ENCODE results near the gene RAP1GAP2.
"Not testable (repeated sequence)": the region's sequence is repeated elsewhere in the genome, so short reads cannot be mapped to it uniquely, and the experiment has no call there.

The RAP1GAP2 gene

GRCh38 chr17:2974347-2974746 lies 178.1 kb downstream of the RAP1GAP2 start:
- no peak for DNase-seq

GRCh38 chr17:2975469-2975958 lies 179.3 kb downstream of the RAP1GAP2 start:
- DNase-seq, result no peak

- no peak for DNase-seq
These were observed 180.9 kb downstream of the RAP1GAP2 start for GRCh38 chr17:2977157-2977556.

- no peak for DNase-seq
These were observed 181.9 kb downstream of the RAP1GAP2 start for GRCh38 chr17:2978116-2978515.

- no peak for DNase-seq
These were observed 182.8 kb downstream of the RAP1GAP2 start for GRCh38 chr17:2978991-2979390.

GRCh38 chr17:2980211-2980903 lies 184.1 kb downstream of the RAP1GAP2 start:
- DNase-seq, result no peak

GRCh38 chr17:2980904-2981246 lies 184.6 kb downstream of the RAP1GAP2 start:
- DNase-seq, result no peak

GRCh38 chr17:2981325-2981724 lies 185.1 kb downstream of the RAP1GAP2 start:
- DNase-seq, result no peak

GRCh38 chr17:2982854-2983253 lies 186.6 kb downstream of the RAP1GAP2 start:
- DNase-seq, result peak in 2 of 3 donors; percentile 20 to 21

GRCh38 chr17:2983255-2983654 lies 187.0 kb downstream of the RAP1GAP2 start:
- no peak for DNase-seq

GRCh38 chr17:2985318-2985717 lies 189.1 kb downstream of the RAP1GAP2 start:
- peak in 2 of 3 donors; percentile 15 to 44 for DNase-seq

GRCh38 chr17:2986925-2987324 lies 190.7 kb downstream of the RAP1GAP2 start:
- DNase-seq, result no peak

- not testable (repeated sequence) for DNase-seq
These were observed 193.2 kb downstream of the RAP1GAP2 start for GRCh38 chr17:2989396-2989795.

- DNase-seq, result no peak
These were observed 193.6 kb downstream of the RAP1GAP2 start for GRCh38 chr17:2989855-2990254.

- DNase-seq, result peak; percentile 91 to 96 (median 94)
These were observed 194.2 kb downstream of the RAP1GAP2 start for GRCh38 chr17:2990396-2990795.

GRCh38 chr17:2991396-2992180 lies 195.3 kb downstream of the RAP1GAP2 start:
- not testable (repeated sequence) for DNase-seq

GRCh38 chr17:2994441-2994840 lies 198.2 kb downstream of the RAP1GAP2 start:
- DNase-seq, result no peak

GRCh38 chr17:2995377-2995776 lies 199.1 kb downstream of the RAP1GAP2 start:
- no peak for DNase-seq

GRCh38 chr17:2995886-2996809 lies 199.9 kb downstream of the RAP1GAP2 start:
- DNase-seq, result no peak

- DNase-seq, result no peak
These were observed 200.8 kb downstream of the RAP1GAP2 start for GRCh38 chr17:2996810-2997670.

GRCh38 chr17:2998469-2998901 lies 202.2 kb downstream of the RAP1GAP2 start:
- not testable (repeated sequence) for DNase-seq
